Aorta (tissue), 5 donors: ENCODE measurements around the gene FBXW12. TPM values are rescaled to one million over a fixed set of nuclear protein-coding genes. Genes with fewer than 3 reads are reported as not detected.

Experiments used
- ATAC-seq: fragments of 200-7000 bp; cut with Tn5 transposase; one replicate; pipeline ENCODE4 v1.9.1; 2022; ENCODE audit warnings: moderate library complexity; ENCODE audit not compliant: low FRiP score
- DNase-seq, 2 donors: peaks; one replicate each; pipeline ENCODE4 v3.0.0-alpha.2; 2020
- H3K27ac ChIP-seq, 2 donors: one replicate each; pipeline ENCODE4 v1.5.1; 2013; ENCODE audit warnings: low read length in 2 of 2, mild to moderate bottlenecking in 2 of 2, moderate library complexity in 2 of 2, control low read depth in 1 of 2, inconsistent platforms in 1 of 2, low read depth in 1 of 2
- H3K27me3 ChIP-seq, 2 donors: one replicate each; pipeline ENCODE4 v1.6.1; 2013; ENCODE audit warnings: control low read depth in 1 of 2, low read length in 1 of 2, mild to moderate bottlenecking in 1 of 2, moderate library complexity in 1 of 2; ENCODE audit not compliant: insufficient read depth in 2 of 2, control insufficient read depth in 1 of 2
- H3K36me3 ChIP-seq, 2 donors: one replicate each; pipeline ENCODE4 v1.6.1; 2013; ENCODE audit warnings: control low read depth in 1 of 2, low read length in 1 of 2, mild to moderate bottlenecking in 1 of 2; ENCODE audit not compliant: insufficient read depth in 2 of 2, control insufficient read depth in 1 of 2
- H3K4me1 ChIP-seq, 2 donors: one replicate each; pipeline ENCODE4 v1.6.1; 2013; ENCODE audit warnings: low read length in 2 of 2, control low read depth in 1 of 2, mild to moderate bottlenecking in 1 of 2, moderate library complexity in 1 of 2; ENCODE audit not compliant: insufficient read depth in 2 of 2, control insufficient read depth in 1 of 2
- H3K4me3 ChIP-seq, 2 donors: one replicate each; pipeline ENCODE4 v1.5.1; 2013; ENCODE audit warnings: low read length in 2 of 2, control low read depth in 1 of 2, mild to moderate bottlenecking in 1 of 2
- H3K9me3 ChIP-seq: one replicate; pipeline ENCODE4 v1.6.1; 2013; ENCODE audit warnings: mild to moderate bottlenecking, low read length; ENCODE audit not compliant: control insufficient read depth
- WGBS, 2 donors: extraction: QIAGEN DNeasy Blood & Tissue Kit; methylation state at CpG; one replicate each; pipeline ENCODE4 v1.1.7; 2013; 5-methylcytosine and 5-hydroxymethylcytosine counted together
- intact Hi-C, 2 donors: fragments of 100-400 bp; cut with DNase I; formaldehyde crosslinking; loops; one replicate each; pipeline versions ENCODE4 v1.14.2 to v1.15.0; 2022
- polyA plus RNA-seq, 2 donors: library from polyadenylated mRNA; stranded (reverse); fragments of 200-250 nt; gene quantifications; one replicate each; pipeline ENCODE4 v1.2.3, GENCODE V29; 2013
- total RNA-seq, 2 donors: library from RNA; stranded (reverse); fragmentation: NEBNext Ultra II Directional; extraction: Animal tissue kit (Norgen Biotek cat#: 25700); gene quantifications; one replicate each; pipeline ENCODE4 v1.2.1, GENCODE V29; 2021
- donor health status: healthy with polysubstance abuse.
- donor health status: Bipolar disorder and iron deficiency.
- donor health status: DM: no; HTN: no; CAD: no.
- donor health status: DM: no; HTN: no; CAD: no.
- donor health status: DM: yes; HTN: yes; CAD: no.

The FBXW12 gene
- total and polyA plus RNA-seq, 4 donors = not detected

DNA sequence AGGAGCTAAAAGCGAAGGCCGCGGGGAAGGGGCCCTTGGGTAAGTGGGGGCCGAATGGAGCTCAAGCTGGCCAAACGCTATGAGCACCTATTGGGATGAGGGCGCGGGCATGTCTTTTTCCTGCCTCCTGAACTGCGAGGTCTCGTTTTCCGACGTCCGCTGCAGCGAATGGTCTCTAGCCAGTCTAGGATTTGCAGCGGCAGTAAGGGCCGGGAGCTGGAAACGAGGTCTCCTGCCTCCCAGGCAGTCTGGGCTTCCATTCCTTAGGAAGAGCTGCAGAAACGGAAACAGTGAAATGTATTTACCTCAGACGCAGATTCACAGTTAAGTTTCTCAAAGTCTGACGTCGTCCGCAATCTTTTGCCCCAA lies 68.6 kb downstream of the FBXW12 start:
- 1% methylated on average over 21 of the region's 21 CpGs for WGBS, 2 donors
- ATAC-seq (peak; percentile 1), DNase-seq (no peak)

GRCh38 chr3:48441940-48442339 lies 69.9 kb downstream of the FBXW12 start:
- intact Hi-C loops = no loop called here
- DNase-seq (no peak), ATAC-seq (no peak)
- 83 to 87% methylated on average over 6 of the region's 6 CpGs for WGBS, 2 donors
- H3K27me3 ChIP-seq = no peaks in the 10 kb centered on the region
- no peak overlapping the region for H3K4me3 ChIP-seq
- no peak overlapping the region for H3K27ac ChIP-seq
- H3K36me3 ChIP-seq = no peaks in the 10 kb centered on the region
- H3K4me1 ChIP-seq = no peaks in the 10 kb centered on the region
- H3K9me3 ChIP-seq = no peaks in the 10 kb centered on the region

More for the DNA sequence above, 68.6 kb downstream of the FBXW12 start:
- Histone ChIP-seq H3K27me3 (no peaks in the 10 kb centered on the region), H3K36me3 (no peaks in the 10 kb centered on the region), H3K9me3 (no peaks in the 10 kb centered on the region), H3K4me3 (peak overlapping the region; percentile 44 to 63), H3K4me1 (no peaks in the 10 kb centered on the region), H3K27ac (peak overlapping the region in 1 of 2 donors; percentile 65)
- intact Hi-C loops = no loop called here

Other genes starting within 250 kb of the FBXW12 start
- under 1 TPM; 0.52 to 0.57 TPM for gene CDC25A, start 183.8 kb upstream of the FBXW12 start, total RNA-seq
- 1 to 10 TPM in 1 of 2 donors, under 1 TPM in 1; 0.08 to 1.8 TPM for gene CDC25A, start 183.8 kb upstream of the FBXW12 start, polyA plus RNA-seq
- under 1 TPM; 0.65 to 0.90 TPM for gene CAMP, start 148.7 kb upstream of the FBXW12 start, total RNA-seq
- gene CAMP, start 148.7 kb upstream of the FBXW12 start, polyA plus RNA-seq = 1 to 10 TPM in 1 of 2 donors, not detected in 1; 4.0 TPM
- 10 to 100 TPM in 1 of 2 donors, 1 to 10 TPM in 1; 7.1 to 19.4 TPM for gene ZNF589, start 131.1 kb upstream of the FBXW12 start, total RNA-seq
- 1 to 10 TPM; 2.5 to 6.7 TPM for gene ZNF589, start 131.1 kb upstream of the FBXW12 start, polyA plus RNA-seq
- 10 to 100 TPM; 17.2 to 27.7 TPM for gene NME6, start 70.9 kb upstream of the FBXW12 start, total RNA-seq
- 10 to 100 TPM; 11.7 to 19.0 TPM for gene NME6, start 70.9 kb upstream of the FBXW12 start, polyA plus RNA-seq
- not detected for gene SPINK8, start 38.6 kb upstream of the FBXW12 start, total RNA-seq
- gene SPINK8, start 38.6 kb upstream of the FBXW12 start, polyA plus RNA-seq = not detected
- 100 to 1,000 TPM in 1 of 2 donors, 10 to 100 TPM in 1; 69.9 to 115 TPM for gene PLXNB1, start 57.9 kb downstream of the FBXW12 start, total RNA-seq
- 100 to 1,000 TPM in 1 of 2 donors, 10 to 100 TPM in 1; 26.3 to 235 TPM for gene PLXNB1, start 57.9 kb downstream of the FBXW12 start, polyA plus RNA-seq
- gene CCDC51, start 67.9 kb downstream of the FBXW12 start, total RNA-seq = 1 to 10 TPM; 6.4 to 6.7 TPM
- 10 to 100 TPM in 1 of 2 donors, 1 to 10 TPM in 1; 9.5 to 12.7 TPM for gene CCDC51, start 67.9 kb downstream of the FBXW12 start, polyA plus RNA-seq
- 100 to 1,000 TPM; 114 to 128 TPM for gene TMA7, start 68.0 kb downstream of the FBXW12 start, total RNA-seq
- 100 to 1,000 TPM; 302 to 686 TPM for gene TMA7, start 68.0 kb downstream of the FBXW12 start, polyA plus RNA-seq
- gene ATRIP, start 74.5 kb downstream of the FBXW12 start, total RNA-seq = 1 to 10 TPM; 5.0 to 6.3 TPM
- gene ATRIP, start 74.5 kb downstream of the FBXW12 start, polyA plus RNA-seq = 1 to 10 TPM; 4.0 to 7.5 TPM
- gene SHISA5, start 132.0 kb downstream of the FBXW12 start, total RNA-seq = 100 to 1,000 TPM; 170 to 183 TPM
- 100 to 1,000 TPM in 1 of 2 donors, 10 to 100 TPM in 1; 64.2 to 113 TPM for gene SHISA5, start 132.0 kb downstream of the FBXW12 start, polyA plus RNA-seq
- 10 to 100 TPM in 1 of 2 donors, 1 to 10 TPM in 1; 7.2 to 14.6 TPM for gene PFKFB4, start 184.6 kb downstream of the FBXW12 start, total RNA-seq
- gene PFKFB4, start 184.6 kb downstream of the FBXW12 start, polyA plus RNA-seq = 1 to 10 TPM; 2.8 to 5.6 TPM
- under 1 TPM in 1 of 2 donors, not detected in 1; 0.24 TPM for gene UCN2, start 191.6 kb downstream of the FBXW12 start, total RNA-seq
- 1 to 10 TPM in 1 of 2 donors, not detected in 1; 6.8 TPM for gene UCN2, start 191.6 kb downstream of the FBXW12 start, polyA plus RNA-seq
- 1 to 10 TPM; 5.4 to 6.7 TPM for gene COL7A1, start 223.1 kb downstream of the FBXW12 start, total RNA-seq
- 100 to 1,000 TPM in 1 of 2 donors, 1 to 10 TPM in 1; 3.9 to 217 TPM for gene COL7A1, start 223.1 kb downstream of the FBXW12 start, polyA plus RNA-seq
- 100 to 1,000 TPM in 1 of 2 donors, 10 to 100 TPM in 1; 95.6 to 143 TPM for gene UQCRC1, start 237.4 kb downstream of the FBXW12 start, total RNA-seq
- gene UQCRC1, start 237.4 kb downstream of the FBXW12 start, polyA plus RNA-seq = 100 to 1,000 TPM; 149 to 203 TPM
- gene TMEM89, start 249.6 kb downstream of the FBXW12 start, total RNA-seq = not detected
- 1 to 10 TPM in 1 of 2 donors, not detected in 1; 5.7 TPM for gene TMEM89, start 249.6 kb downstream of the FBXW12 start, polyA plus RNA-seq